ENCODE measurements around the gene IQGAP3.
"Not testable (repeated sequence)": the region's sequence is repeated elsewhere in the genome, so short reads cannot be mapped to it uniquely, and the experiment has no call there.

GRCh38 chr1:156607344-156607743 is 35.0 kb upstream of the IQGAP3 start:
- not testable (repeated sequence) for TF ChIP-seq POLR2A, CTCF (IDR thresholded peaks at IDR 0.05)

Data from esophagus squamous epithelium (tissue), 4 donors.